Calu3 (cell line): ENCODE data around the gene SLC35G2. TPM values are rescaled to one million over a fixed set of nuclear protein-coding genes. Genes with fewer than 3 reads are reported as not detected.

Experiments used
- BruUV-seq: library from RNA; stranded (reverse); fragments of 400-500 nt; replicated peaks from 2 replicates; lab custom pipeline; 2021; lab: Mats Ljungman, UMichigan
- CTCF ChIA-PET: fragments of 300-600 bp; sonication (Branson Sonifier 250); formaldehyde crosslinking; loops from one replicate; lab custom pipeline; 2022; ENCODE audit warnings: antibody characterized with exemption; lab: Charles Lee
- DNase-seq: peaks from one replicate; pipeline ENCODE4 v3.0.0; 2022
- H3K27ac Mint-ChIP-seq: one replicate; pipeline ENCODE4 v1.8.0; 2022; ENCODE audit warnings: mixed read lengths; ENCODE audit not compliant: unreplicated experiment
- H3K27me3 Mint-ChIP-seq: one replicate; pipeline ENCODE4 v1.8.0; 2022; ENCODE audit warnings: mixed read lengths; ENCODE audit not compliant: unreplicated experiment
- H3K36me3 Mint-ChIP-seq: one replicate; pipeline ENCODE4 v1.8.0; 2022; ENCODE audit warnings: mild to moderate bottlenecking, moderate library complexity, mixed read lengths; ENCODE audit not compliant: insufficient read depth, unreplicated experiment
- H3K4me1 Mint-ChIP-seq: one replicate; pipeline ENCODE4 v1.8.0; 2022; ENCODE audit warnings: mild to moderate bottlenecking, low read depth, mixed read lengths; ENCODE audit not compliant: unreplicated experiment
- H3K4me3 Mint-ChIP-seq: one replicate; pipeline ENCODE4 v1.8.0; 2022; ENCODE audit warnings: mild to moderate bottlenecking, low read depth, moderate library complexity, mixed read lengths; ENCODE audit not compliant: unreplicated experiment
- H3K9me3 Mint-ChIP-seq: one replicate; pipeline ENCODE4 v1.8.0; 2022; ENCODE audit warnings: low read depth, mixed read lengths; ENCODE audit not compliant: unreplicated experiment
- CTCF ChIP-seq: fragments of 200-600 bp; IDR thresholded peaks from one replicate; pipeline ENCODE4 v1.8.0; 2022; ENCODE audit warnings: antibody characterized with exemption; ENCODE audit not compliant: unreplicated experiment
- intact Hi-C: fragments of 100-400 bp; cut with micrococcal nuclease; formaldehyde crosslinking; loops from one replicate; pipeline ENCODE4 v1.10.0; 2022; ENCODE audit not compliant: unreplicated experiment
- total RNA-seq: library from RNA; stranded (reverse); gene quantifications from 2 replicates; pipeline ENCODE4 v1.2.3, GENCODE V29; 2022

Gene SLC35G2
- total RNA-seq, 1 experiment from 2014 or later = 31.4 TPM

- H3K27ac Mint-ChIP-seq = no peak overlapping the region
- CTCF ChIA-PET = interaction anchor here (1.3 kb wide), 2 partner anchors 23 to 73 kb away, joined by 3 to 4 read pairs; partner anchors contain the start of gene NCK1
Observed at GRCh38 chr3:136838641-136839555, 20.0 kb downstream of the SLC35G2 start.

GRCh38 chr3:136839556-136839931 is 20.6 kb downstream of the SLC35G2 start:
- peaks cover 46% of the 10 kb centered on the region for H3K4me1 Mint-ChIP-seq
- no peak for DNase-seq
- BruUV-seq = no TSS peak
- intact Hi-C loops = no loop called here
- no peak for TF ChIP-seq CTCF
- H3K4me3 Mint-ChIP-seq = no peak overlapping the region
- no peaks in the 10 kb centered on the region for H3K27me3 Mint-ChIP-seq
- peaks cover 42% of the 10 kb centered on the region for H3K36me3 Mint-ChIP-seq
- H3K9me3 Mint-ChIP-seq = no peaks in the 10 kb centered on the region
- H3K27ac Mint-ChIP-seq = peak overlapping the region; percentile 10
- CTCF ChIA-PET = interaction anchor here (1.3 kb wide), 2 partner anchors 23 to 74 kb away, joined by 3 to 4 read pairs; partner anchors contain the start of gene NCK1

More at GRCh38 chr3:136838641-136839555, 20.0 kb downstream of the SLC35G2 start:
- H3K4me3 Mint-ChIP-seq = no peak overlapping the region
- peaks cover 36% of the 10 kb centered on the region for H3K36me3 Mint-ChIP-seq
- no peaks in the 10 kb centered on the region for H3K9me3 Mint-ChIP-seq
- no peak for DNase-seq
- intact Hi-C loops = no loop called here
- no peaks in the 10 kb centered on the region for H3K27me3 Mint-ChIP-seq
- BruUV-seq = no TSS peak
- TF ChIP-seq CTCF = no peak
- H3K4me1 Mint-ChIP-seq = peaks cover 48% of the 10 kb centered on the region

GRCh38 chr3:136840252-136840651 is 21.3 kb downstream of the SLC35G2 start:
- peaks cover 48% of the 10 kb centered on the region for H3K36me3 Mint-ChIP-seq
- H3K4me1 Mint-ChIP-seq = peaks cover 39% of the 10 kb centered on the region
- H3K27ac Mint-ChIP-seq = peak overlapping the region; percentile 10
- H3K4me3 Mint-ChIP-seq = no peak overlapping the region
- no TSS peak for BruUV-seq
- no peaks in the 10 kb centered on the region for H3K9me3 Mint-ChIP-seq
- no peak for DNase-seq
- no peaks in the 10 kb centered on the region for H3K27me3 Mint-ChIP-seq
- CTCF ChIA-PET = interaction anchor here (1.3 to 1.6 kb wide), 3 partner anchors 22 to 88 kb away, joined by 3 to 5 read pairs (median 4); partner anchors contain the start of genes NCK1 and STAG1
- TF ChIP-seq CTCF = no peak
- intact Hi-C loops = no loop called here

GRCh38 chr3:136842294-136842693 is 23.4 kb downstream of the SLC35G2 start:
- Mint-ChIP-seq H3K9me3 (no peaks in the 10 kb centered on the region), H3K27me3 (no peaks in the 10 kb centered on the region), H3K4me1 (peaks cover 28% of the 10 kb centered on the region), H3K27ac (no peak overlapping the region), H3K4me3 (no peak overlapping the region), H3K36me3 (peaks cover 68% of the 10 kb centered on the region)
- TF ChIP-seq CTCF = no peak
- intact Hi-C loops = no loop called here
- CTCF ChIA-PET = interaction anchor here (0.8 kb wide), 1 partner anchor 172 kb away, joined by 3 read pairs; no protein-coding TSS in a partner anchor
- no TSS peak for BruUV-seq
- DNase-seq = no peak
